NCI-H69 (cell line): ENCODE results near the gene SART1.
"Not testable (repeated sequence)": the region's sequence is repeated elsewhere in the genome, so short reads cannot be mapped to it uniquely, and the experiment has no call there.

Experiments used
- DNase-seq: peaks from one replicate; lab custom pipeline; 2025; lab: John Stamatoyannopoulos, UW

The SART1 gene

GRCh38 chr11:66001942-66002647 is 40.6 kb downstream of the SART1 start, which contains the start of the genes BANF1 and EIF1AD:
Gene BANF1 (plus strand): TSS chr11:66002503. CDS start chr11:66003251, 748 bp downstream.
Gene EIF1AD (minus strand): TSS chr11:66002157. CDS start chr11:66000389, 1,768 bp downstream.
- DNase-seq = peak; percentile 99

GRCh38 chr11:66002648-66003225 is 41.2 kb downstream of the SART1 start:
- DNase-seq = peak; percentile 86

GRCh38 chr11:66003291-66003690 is 41.8 kb downstream of the SART1 start:
- peak; percentile 15 for DNase-seq

GRCh38 chr11:66004186-66004585 is 42.7 kb downstream of the SART1 start:
- no peak for DNase-seq

- DNase-seq = no peak
Measured at GRCh38 chr11:66006134-66006890, 44.8 kb downstream of the SART1 start.

GRCh38 chr11:66006891-66007176 is 45.3 kb downstream of the SART1 start:
- no peak for DNase-seq

- no peak for DNase-seq
Measured at GRCh38 chr11:66007201-66007634, 45.7 kb downstream of the SART1 start.

GRCh38 chr11:66008095-66008467 is 46.5 kb downstream of the SART1 start:
- no peak for DNase-seq

GRCh38 chr11:66008468-66009101 is 47.1 kb downstream of the SART1 start:
- peak; percentile 41 for DNase-seq

GRCh38 chr11:66010036-66010435 is 48.5 kb downstream of the SART1 start:
- DNase-seq = not testable (repeated sequence)

GRCh38 chr11:66011239-66011784 is 49.8 kb downstream of the SART1 start:
- no peak for DNase-seq

- DNase-seq = peak; percentile 44
Measured at GRCh38 chr11:66011785-66012303, 50.3 kb downstream of the SART1 start, which contains the start of gene CST6. Gene CST6 (plus strand): TSS chr11:66012008. CDS start chr11:66012045, 37 bp downstream.

GRCh38 chr11:66012371-66012945 is 50.9 kb downstream of the SART1 start:
- no peak for DNase-seq

GRCh38 chr11:66012946-66013761 is 51.6 kb downstream of the SART1 start:
- DNase-seq = no peak

- DNase-seq = no peak
Measured at GRCh38 chr11:66013762-66014100, 52.2 kb downstream of the SART1 start.

- DNase-seq = no peak
Measured at GRCh38 chr11:66014804-66015453, 53.4 kb downstream of the SART1 start.

GRCh38 chr11:66015454-66015881 is 53.9 kb downstream of the SART1 start:
- DNase-seq = no peak

- DNase-seq = no peak
Measured at GRCh38 chr11:66015936-66016792, 54.6 kb downstream of the SART1 start.

- DNase-seq = no peak
Measured at GRCh38 chr11:66016793-66017177, 55.3 kb downstream of the SART1 start.
